Measurements from ENCODE around the gene PNLDC1.
"Not testable (repeated sequence)": the region's sequence is repeated elsewhere in the genome, so short reads cannot be mapped to it uniquely, and the experiment has no call there.

DNA sequence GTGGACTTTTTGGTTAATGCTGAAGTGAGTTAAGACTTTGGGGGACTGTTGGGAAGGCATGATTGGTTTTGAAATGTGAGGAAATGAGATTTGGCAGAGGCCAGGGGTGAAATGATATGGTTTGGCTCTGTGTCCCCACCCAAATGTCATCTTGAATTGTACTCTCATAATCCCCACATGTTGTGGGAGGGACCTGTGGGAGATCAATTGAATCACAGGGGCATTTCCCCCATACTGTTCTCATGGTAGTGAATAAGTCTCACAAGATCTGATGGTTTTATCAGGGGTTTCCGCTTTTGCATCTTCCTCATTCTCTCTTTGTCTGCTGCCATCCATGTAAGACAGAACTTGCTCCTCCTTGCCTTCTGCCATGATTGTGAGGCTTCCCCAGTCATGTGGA lies 49.8 kb downstream of the PNLDC1 start:
- not testable (repeated sequence) for TF ChIP-seq EZH2phosphoT487 (IDR thresholded peaks at IDR 0.05; ENCODE audit: low read depth, severe bottlenecking, unreplicated experiment); CTCF (IDR thresholded peaks at IDR 0.05; ENCODE audit: poor library complexity)

All from hepatocyte (in vitro differentiated cells).